ENCODE results near the gene PTPRM.
A peak's percentile ranks its signal among the peaks of the same experiment; 100 is the strongest.

PTPRM gene
- long read RNA-seq, donor 1, partial matches to known transcripts = 21 of 21 reads
- long read RNA-seq, donor 1, other reads (novel, unspliced or antisense) = 0 of 21 reads
- long read RNA-seq, donor 2, partial matches to known transcripts = 7 of 7 reads
- long read RNA-seq, donor 2, other reads (novel, unspliced or antisense) = 0 of 7 reads
- long read RNA-seq, donor 3 = 0 reads
- long read RNA-seq, donor 4, partial matches to known transcripts = 29 of 29 reads
- long read RNA-seq, donor 4, other reads (novel, unspliced or antisense) = 0 of 29 reads
- long read RNA-seq, donor 5, partial matches to known transcripts = 19 of 19 reads
- long read RNA-seq, donor 5, other reads (novel, unspliced or antisense) = 0 of 19 reads
- long read RNA-seq, donor 6, partial matches to known transcripts = 11 of 16 reads
- long read RNA-seq, donor 6, other reads (novel, unspliced or antisense) = 5 of 16 reads
- long read RNA-seq, donor 7 = 0 reads
- long read RNA-seq, donor 8, partial matches to known transcripts = 14 of 14 reads
- long read RNA-seq, donor 8, other reads (novel, unspliced or antisense) = 0 of 14 reads

DNA sequence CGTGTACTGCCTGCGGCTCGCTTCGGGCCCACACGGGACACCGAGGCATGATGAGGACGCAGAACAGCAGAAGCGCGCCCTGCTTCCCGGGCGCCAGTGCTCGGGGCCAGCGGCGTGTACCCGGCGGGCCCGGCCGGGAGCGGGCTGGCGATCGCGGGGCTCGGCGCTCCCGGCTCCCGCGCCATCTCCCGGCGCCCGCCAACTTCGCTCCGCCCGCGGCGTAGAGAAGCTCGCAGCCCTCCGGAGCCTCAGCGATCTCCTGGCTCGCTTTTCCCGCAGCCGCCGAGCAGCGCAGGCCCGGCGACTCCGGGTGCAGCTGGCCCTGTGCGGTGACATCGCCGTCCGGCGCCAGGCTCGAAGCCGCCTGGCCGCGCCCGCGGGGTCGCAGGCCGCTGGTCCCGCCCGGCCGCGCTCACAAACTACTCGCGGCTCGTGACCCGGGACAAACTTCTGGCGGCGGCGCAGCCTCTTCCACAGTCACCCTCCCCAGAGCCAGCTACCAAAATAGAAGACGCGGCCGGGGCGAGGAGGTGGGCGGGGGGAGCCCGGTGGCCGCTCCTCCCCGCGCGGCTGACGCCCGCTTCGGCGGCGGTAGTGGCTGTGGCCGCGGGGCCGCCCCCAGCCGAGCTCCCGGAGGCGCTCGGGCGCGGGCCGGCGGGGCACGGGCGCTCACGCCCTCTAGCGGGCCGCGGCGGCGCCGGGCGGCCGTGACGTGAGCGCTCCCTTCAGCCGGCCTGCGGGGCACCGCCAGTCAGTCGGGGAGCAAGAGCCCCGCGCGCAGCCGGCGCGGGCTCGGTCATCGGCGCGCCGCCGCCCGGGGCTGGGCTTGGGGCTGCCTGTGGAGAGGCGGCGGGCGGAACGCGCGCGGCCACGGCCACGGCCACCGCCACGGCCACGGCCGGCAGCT is at the start of gene PTPRM:
PTPRM (plus strand) TSS at position 750 of the 907 bp plus-strand sequence. CDS start 503 bp downstream, outside the sequence.
- DNase-seq = peak; percentile 99

DNA sequence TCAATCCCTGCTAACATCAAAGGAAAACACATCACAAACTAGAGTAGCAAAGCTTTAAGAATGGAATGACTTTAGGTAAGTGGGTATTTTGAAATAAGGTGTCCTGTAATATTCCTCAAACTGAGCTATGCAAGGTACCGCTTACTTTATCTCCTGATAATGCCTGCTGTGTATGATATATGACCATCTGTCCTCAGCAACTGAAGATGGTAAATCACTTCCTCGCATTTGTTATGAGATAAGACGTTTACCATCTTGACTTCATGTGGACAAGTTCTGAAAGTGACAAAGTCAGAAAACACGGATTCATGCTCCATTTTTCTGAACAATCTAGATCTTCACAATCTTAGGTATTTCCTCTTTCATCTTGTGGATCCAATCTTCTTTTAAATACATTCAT is 49.3 kb upstream of the PTPRM start:
- DNase-seq = no peak

DNA sequence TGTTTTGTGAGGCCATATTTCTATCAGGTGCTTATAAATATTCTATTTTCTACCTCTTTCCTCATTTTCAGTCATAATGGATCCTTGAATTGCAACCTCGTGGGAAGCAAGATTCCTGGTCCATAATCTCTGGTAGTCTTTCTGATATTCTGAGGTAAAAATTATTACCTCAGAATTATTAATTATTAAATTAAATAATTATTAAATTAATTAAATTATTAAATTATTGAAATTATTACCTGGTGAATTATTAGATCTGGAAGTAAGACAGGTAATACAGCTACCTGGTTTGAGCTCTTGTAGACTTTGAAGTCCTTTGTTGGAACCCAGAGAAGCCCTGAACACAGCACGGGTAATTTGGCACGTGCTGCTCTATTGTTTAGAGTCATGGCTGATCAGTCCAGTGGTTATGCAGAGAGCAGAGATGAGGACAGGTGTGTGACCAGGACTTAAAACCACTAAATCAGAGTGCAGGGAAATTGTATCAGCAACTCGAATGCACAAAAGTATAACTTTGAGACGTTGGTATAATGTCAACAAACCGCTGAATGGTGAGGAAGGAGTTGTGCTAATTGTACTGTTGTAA is 46.8 kb upstream of the PTPRM start:
- DNase-seq = no peak

DNA sequence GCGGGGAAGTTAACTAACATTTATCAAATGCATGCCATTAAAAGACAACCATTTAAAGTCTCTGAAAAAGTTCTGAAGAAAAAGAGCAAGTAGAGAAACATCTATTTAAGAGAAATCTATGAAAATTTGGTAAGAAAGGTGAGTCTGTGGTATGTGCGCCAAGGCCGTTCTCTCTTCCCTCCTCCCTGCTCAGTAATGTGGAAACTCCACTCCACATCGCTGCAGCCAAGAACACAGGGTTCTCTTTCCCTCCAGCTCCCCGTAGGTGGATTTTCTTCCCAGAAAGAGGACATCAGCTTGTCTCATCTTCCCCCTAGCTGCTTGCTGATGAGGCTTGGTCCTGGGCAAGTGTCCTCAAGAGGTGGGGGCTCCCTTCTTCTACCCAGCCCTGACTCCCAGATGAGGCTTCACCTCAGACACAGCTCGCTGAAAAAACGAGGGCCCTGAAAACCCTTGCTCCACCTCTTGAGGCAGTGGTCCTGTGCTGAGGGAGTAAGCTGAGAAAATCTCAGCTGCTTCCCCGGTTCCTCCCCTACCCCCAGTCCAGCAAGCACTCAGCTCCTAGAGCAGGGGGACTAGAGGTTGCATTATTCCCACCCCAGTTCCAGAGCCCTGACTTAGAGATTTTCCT is 45.8 kb upstream of the PTPRM start:
- no peak for DNase-seq

GRCh38 chr18:7523772-7524171 is 43.3 kb upstream of the PTPRM start:
- no peak for DNase-seq

DNA sequence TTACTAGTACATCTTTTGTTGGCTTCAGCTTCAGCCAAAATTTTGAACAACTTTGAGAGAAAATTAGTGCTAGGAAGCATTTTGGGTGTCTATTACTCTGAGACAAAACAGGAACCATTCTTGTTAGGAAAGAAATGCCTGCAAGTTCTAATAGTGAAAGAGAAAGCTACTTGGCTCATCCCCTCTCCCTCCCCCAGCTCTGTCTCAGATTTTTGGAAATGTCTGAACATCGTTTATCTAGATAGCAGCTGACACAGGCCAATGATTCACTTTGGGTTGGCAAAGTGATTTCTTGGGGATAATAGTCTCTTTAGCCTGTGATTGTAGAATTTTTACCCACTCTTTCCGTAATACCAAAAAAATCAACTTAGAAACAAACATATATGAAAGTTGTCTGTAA is 42.3 kb upstream of the PTPRM start:
- DNase-seq = no peak

- DNase-seq = no peak
Measured at GRCh38 chr18:7532942-7533341, 34.2 kb upstream of the PTPRM start.

GRCh38 chr18:7535436-7536205 is 31.5 kb upstream of the PTPRM start:
- no peak for DNase-seq

- DNase-seq = no peak
Measured at GRCh38 chr18:7537145-7537544, 30.0 kb upstream of the PTPRM start.

GRCh38 chr18:7541835-7542234 is 25.3 kb upstream of the PTPRM start:
- DNase-seq = no peak

- DNase-seq = no peak
Measured at GRCh38 chr18:7544686-7545085, 22.4 kb upstream of the PTPRM start.

GRCh38 chr18:7545734-7546133 is 21.4 kb upstream of the PTPRM start:
- DNase-seq = no peak

- DNase-seq = no peak
Measured at GRCh38 chr18:7548221-7548620, 18.9 kb upstream of the PTPRM start.

DNA sequence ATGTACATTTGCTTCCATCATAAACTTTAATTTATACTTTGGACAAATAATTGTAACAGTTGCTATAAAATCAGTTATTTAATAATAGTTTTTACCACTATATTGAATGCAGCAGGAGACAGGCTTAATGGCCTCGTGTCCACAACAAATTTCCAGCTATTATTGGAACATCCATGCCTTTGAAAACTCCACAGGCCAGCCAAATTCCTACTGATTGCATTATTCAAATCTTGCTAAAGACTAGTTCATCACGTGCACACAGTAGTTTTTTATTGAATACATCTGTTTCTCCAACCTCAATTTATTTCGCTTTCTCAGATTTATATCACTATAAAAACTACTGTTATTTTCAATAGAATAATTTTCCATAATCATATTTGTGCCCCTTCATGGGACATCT is 18.4 kb upstream of the PTPRM start:
- DNase-seq = no peak

GRCh38 chr18:7557973-7558372 is 9.1 kb upstream of the PTPRM start:
- DNase-seq = no peak

- no peak for DNase-seq
Measured at GRCh38 chr18:7558769-7559168, 8.3 kb upstream of the PTPRM start.

GRCh38 chr18:7559709-7560319 is 7.3 kb upstream of the PTPRM start:
- no peak for DNase-seq

DNA sequence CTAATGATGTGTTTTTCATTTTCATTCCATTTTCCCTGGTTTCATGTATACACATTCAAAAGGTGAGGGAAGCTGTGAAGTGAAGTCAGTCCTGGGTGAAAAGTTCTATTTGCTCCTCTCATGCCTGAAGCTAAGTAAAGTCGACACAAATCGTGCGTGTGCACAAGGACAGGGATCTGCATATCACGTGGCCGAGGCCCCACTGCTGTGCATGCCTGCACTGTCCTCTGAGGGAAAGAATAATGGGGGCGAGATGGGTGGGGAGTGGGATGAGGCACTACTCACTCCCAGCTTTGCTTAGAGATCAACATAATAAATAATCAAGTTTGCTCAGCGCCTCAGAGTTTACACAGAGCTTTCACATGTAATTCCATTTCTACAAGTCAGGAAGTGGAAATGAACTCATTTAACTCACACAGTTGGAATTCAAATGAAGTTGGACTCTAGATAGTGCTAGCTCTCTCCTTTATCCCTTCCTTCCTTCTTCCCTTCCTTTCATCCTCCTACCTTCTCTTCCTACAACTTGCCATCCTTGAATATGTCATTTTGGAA is 5.1 kb upstream of the PTPRM start:
- no peak for DNase-seq

GRCh38 chr18:7562491-7562890 is 4.6 kb upstream of the PTPRM start:
- DNase-seq = no peak

- DNase-seq = no peak
Measured at GRCh38 chr18:7565677-7566076, 1.4 kb upstream of the PTPRM start.

GRCh38 chr18:7566244-7566566 is 911 bp upstream of the PTPRM start:
- no peak for DNase-seq

Data from right kidney (tissue), 9 donors.